NK-92 (cell line): ENCODE results near the gene NOP16.

ENCODE experiments used
- DNase-seq: peaks from one replicate; lab custom pipeline; 2025; ENCODE audit not compliant: unreplicated experiment; lab: John Stamatoyannopoulos, UW

The NOP16 gene

GRCh38 chr5:176388444-176389134, at the start of gene NOP16, which contains the start of gene HIGD2A:
TSS of gene NOP16 (minus strand) at chr5:176388598. CDS start at chr5:176388539, 59 bp downstream.
TSS of gene HIGD2A (plus strand) at chr5:176388751. CDS start at chr5:176388820, 69 bp downstream.
- DNase-seq = peak; percentile 95

DNA sequence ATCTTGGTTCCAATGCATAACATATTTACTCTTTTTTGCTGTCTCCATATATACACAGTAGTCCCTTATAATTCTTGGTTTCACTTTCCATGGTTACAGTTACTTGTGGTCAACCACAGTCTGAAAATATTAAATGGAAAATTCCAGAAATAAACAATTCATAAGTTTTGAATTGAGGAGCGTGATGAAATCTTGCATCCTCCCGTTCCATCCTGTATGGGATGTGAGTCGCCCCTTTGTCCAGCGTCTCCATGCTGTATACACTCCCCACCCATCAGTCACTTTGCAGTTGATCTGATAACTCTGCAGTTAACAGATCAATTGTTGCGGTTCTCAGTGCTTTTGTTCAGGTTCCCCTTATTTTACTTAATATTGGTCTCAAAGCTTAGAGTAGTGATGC, 48.3 kb upstream of the NOP16 start:
- DNase-seq = no peak

GRCh38 chr5:176432707-176433106, 44.3 kb upstream of the NOP16 start:
- no peak for DNase-seq

- DNase-seq = no peak
Measured at GRCh38 chr5:176429972-176430371, 41.6 kb upstream of the NOP16 start.

GRCh38 chr5:176427971-176428370, 39.6 kb upstream of the NOP16 start:
- no peak for DNase-seq

DNA sequence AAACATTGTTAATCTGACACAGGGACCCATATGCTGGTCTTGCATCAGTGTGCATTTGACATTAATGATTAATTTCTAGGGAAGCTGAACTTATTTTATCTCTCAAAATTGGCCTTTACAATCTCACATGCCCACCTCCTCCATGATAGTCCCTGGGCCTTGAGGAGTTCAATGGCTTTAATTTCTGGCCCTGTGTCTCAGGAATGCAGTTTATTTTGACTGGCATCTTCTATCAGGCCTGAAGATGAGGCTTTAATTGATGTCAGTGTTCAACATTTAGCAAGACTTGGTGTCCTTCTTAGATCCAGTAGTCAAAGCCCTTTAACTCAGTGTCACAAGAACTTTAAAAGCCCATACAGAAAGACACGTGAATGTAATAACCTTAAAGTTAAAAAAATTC, 38.5 kb upstream of the NOP16 start:
- DNase-seq = no peak

GRCh38 chr5:176425791-176426190, 37.4 kb upstream of the NOP16 start:
- no peak for DNase-seq

DNA sequence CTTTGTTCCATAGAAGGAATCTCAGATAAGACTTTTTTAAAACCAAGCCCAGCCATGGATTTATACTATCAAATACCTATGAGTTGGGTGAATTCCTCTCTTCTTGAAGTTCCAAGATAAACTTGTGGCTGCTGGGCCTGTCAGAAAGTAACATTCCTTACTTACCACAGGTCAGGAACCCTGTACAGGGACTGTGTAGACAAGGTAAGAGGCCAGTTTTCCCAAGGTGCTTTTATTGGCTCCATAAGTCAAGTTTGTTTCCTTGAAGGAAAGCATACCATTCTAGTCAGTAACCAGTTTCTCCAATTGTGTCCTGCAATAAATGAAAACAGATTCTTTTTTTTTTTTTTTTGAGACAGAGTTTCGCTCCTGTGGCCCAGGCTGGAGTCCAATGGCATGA, 36.7 kb upstream of the NOP16 start:
- no peak for DNase-seq

DNA sequence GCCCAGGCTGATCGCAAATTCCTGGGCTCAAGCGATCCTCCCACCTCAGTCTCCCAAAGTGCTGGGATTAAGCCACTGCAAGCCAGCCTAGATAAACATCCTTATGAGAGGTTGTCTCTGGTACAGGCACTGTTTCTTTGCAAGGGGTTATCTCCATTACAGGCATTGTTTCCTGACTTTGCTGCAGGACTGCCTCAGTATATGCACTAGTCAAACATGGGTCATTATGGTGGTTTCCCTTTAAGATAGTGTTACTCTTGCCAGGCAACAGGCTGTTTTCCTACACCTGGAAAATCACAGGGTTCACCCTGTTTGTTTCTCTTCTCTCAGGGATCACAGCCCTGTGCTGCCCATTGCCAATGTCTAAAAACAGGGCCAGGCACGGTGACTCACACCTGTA, 35.8 kb upstream of the NOP16 start:
- DNase-seq = no peak

DNA sequence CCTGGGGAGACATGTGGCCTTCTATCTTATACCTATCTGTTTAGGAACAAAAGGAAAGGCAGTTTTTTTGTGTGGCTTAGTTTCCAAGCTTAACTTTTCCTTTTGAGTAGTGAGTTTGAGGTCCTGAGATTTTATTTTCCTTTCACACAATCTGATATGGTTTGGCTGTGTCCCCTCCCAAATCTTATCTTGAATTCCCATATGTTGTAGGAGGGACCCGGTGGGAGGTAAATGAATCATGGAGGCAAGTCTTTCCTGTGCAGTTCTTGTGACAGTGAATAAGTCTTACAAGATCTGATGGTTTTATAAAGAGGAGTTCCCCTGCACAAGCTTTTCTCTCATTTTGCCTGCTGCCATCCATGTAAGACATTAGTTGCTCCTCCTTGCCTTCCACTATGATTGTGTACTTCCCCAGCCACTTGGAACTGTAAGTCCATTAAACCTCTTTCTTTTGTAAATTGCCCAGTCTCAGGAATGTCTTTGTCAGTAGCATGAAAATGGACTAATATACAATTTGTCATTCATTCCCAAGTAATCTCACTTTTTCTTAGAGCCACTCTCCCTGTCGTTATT, 32.7 kb upstream of the NOP16 start:
- DNase-seq = no peak

DNA sequence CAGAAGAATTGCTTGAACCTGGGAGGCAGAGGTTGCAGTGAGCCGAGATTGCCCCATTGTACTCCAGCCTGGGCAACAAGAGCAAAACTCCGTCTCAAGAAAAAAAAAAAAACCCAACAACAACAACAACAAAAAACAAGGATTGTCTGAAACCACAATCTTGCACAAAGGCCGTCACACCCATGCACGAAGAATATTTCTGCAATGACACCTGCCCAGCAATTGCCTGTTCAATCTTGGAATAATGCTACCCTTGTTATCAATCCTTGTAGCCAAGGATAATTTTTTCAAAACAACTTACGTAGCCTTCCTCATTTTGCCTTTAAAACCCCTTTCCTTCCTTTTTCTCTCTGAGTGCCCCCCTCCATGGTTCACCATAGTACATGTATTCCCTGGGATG, 31.7 kb upstream of the NOP16 start:
- DNase-seq = no peak

GRCh38 chr5:176418251-176418650, 29.9 kb upstream of the NOP16 start:
- no peak for DNase-seq

DNA sequence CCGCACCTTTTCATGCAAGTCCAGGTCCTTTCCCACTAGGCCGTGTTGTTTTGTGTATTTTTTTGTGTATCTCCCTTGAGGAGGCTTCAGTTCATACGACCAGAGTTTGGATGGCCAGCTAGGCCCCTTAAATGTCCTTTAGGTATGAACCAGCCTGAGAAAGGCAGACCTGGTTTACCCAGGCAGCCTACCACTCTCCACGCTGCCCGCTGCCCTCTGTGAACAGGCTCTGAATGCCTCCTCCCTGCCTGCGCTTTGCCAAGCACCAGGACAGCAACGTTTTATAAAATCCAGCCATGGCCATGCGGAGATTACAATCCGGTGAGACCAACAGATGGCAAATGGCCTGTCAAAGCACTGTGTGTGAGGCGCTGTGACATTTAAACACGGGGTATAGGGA, 28.6 kb upstream of the NOP16 start:
- no peak for DNase-seq

DNA sequence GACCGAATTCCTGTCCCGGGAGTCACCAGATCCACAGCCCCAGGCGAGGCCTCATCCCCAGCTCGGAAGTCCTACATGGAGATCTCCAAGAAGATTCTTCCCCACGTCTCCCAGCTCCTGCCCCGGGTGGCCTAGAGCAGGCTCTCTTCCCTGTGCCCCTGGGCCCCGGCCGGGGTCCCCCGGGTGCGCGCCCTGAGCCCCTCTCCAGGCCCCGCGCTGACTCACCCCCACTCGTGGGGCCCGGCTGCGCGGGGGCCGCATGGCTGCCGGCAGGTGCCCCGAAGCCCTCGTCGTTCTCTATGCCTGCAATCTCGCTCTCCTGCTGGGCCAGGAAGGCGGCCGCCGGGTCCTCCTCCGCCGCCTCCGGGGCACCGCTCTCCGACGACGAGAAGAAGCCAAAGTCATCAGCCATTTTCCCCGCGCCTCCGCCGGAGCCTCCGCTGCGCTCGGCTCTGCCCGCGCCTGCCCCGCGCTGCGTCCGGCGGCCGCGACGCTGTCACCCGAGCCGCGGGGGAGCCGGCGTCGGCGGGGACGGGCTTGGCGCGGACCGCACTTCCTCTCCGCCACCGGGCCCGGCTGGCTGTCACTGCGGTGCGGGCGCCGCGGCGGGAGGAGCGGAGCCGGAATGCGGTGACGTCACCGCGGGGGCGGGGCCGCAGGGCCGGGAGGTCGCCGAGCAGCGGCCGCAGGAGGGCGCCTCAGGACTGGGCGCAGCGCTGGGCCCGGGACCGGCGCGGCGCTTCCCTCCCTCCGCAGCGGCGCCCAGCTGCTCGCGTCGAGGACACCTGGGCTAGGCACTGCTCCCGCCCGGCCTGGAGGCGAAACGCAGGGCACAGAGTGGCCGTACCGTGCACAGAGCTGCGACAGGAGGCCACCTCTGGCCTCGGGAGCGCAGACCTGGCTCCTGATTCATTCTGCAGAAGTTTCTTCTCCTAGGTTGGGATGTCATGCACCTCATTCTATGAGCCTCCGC, 27.8 kb upstream of the NOP16 start, which contains the start of gene CLTB:
CLTB (minus strand) TSS at position 588 of the 973 bp plus-strand sequence; CDS start at position 412, 176 bp downstream.
- DNase-seq = no peak

DNA sequence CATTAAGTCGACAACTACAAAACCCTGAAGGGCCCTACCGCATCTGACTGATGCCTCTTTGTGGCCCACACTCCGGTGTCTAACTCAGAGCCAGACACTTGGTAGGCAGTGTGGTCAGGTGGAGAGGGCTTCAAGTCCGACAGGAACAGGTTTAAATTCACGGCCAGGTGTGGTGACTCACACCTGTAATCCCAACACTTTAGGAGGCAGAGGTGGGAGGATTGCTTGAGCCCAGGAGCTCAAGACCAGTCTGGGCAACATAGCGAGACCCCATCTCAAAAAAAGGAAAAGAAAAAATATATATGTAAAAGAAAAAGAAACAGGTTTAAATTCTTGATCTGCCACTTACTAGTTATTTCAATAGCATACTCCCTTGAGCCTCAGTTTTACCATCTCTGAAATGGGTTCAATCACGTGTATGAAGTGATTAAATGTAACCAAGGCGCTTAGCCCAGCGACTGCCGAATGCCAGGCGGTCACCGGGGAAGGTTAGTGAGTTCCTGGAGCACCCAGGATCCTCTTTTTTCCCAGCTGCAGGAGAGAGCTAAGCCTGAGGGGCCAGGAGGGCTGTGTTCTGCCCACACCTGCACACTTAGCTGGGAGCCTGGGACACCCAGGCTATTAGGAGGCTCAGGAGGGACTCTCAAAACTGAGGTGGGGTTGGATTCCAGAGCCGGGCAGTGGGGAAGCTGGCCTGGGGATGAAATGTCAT, 27.0 kb upstream of the NOP16 start:
- DNase-seq = no peak

GRCh38 chr5:176414704-176415103, 26.3 kb upstream of the NOP16 start:
- no peak for DNase-seq

GRCh38 chr5:176413709-176414191, 25.4 kb upstream of the NOP16 start:
- DNase-seq = no peak

GRCh38 chr5:176413255-176413565, 24.8 kb upstream of the NOP16 start:
- no peak for DNase-seq

DNA sequence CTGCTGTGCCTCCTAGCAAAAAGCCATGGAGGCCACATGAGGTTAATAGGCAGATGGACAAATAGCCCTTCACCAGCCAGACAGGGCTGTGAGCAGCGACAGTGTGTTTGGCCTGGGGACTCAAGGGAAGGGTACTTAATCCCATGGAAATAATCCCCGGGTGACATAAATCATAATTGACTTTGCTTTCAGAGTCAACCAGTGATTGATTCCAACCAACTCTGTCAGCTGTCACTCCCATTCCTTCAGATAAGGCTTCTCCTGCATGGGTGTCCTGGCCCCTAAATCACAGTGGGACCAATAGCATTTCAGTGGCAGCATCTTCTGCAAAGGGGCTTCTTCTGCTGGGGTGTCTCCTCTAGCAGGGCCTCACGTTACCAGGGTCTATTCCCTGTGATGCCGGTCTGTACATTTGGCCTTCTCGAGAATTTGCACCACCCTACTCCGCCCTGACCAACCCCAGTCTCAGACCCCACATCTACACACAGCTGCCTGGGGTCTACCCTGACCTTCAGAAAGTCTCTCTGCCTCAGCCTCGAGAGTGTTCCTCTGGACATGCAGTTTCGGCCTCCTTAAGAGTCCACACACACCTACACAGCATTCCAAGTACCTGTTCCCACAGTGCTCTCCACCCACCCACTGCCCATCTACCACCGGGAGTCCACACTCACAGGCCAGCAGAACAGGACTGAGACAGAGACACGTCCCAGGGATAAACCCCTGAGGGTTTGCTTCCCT, 24.3 kb upstream of the NOP16 start:
- no peak for DNase-seq

- DNase-seq = no peak
Measured at GRCh38 chr5:176410486-176411180, 22.2 kb upstream of the NOP16 start.
